GM12878 (cell line): ENCODE data around the gene PDE6D. TPM values are rescaled to one million over a fixed set of nuclear protein-coding genes. Genes with fewer than 3 reads are reported as not detected.

Source experiments
- ATAC-seq: fragments of 200-7000 bp; cut with Tn5 transposase; 3 replicates; pipeline ENCODE4 v1.9.1; 2020; ENCODE audit warnings: mild to moderate bottlenecking, moderate library complexity
- BruUV-seq: library from RNA; stranded (reverse); fragments of 400-500 nt; replicated peaks from 2 replicates; lab custom pipeline; 2021; lab: Mats Ljungman, UMichigan
- CTCF ChIA-PET: fragments of 300-600 bp; sonication (Branson Sonifier 250); formaldehyde crosslinking; extraction: SDS; loops from one replicate; lab custom pipeline; 2021; ENCODE audit warnings: inconsistent platforms; lab: Yijun Ruan, JAX
- POLR2A ChIA-PET: fragments of 350-600 bp; formaldehyde crosslinking; extraction: SDS; loops from one replicate; lab custom pipeline; 2021; ENCODE audit warnings: inconsistent platforms; lab: Charles Lee
- RAD21 ChIA-PET: fragments of 300-600 bp; sonication (Branson Sonifier 250); formaldehyde crosslinking; loops from one replicate; lab custom pipeline; 2023; ENCODE audit warnings: antibody characterized with exemption; ENCODE audit not compliant: unreplicated experiment; lab: Charles Lee
- SMC1A ChIA-PET: fragments of 300-600 bp; sonication (Branson Sonifier 250); formaldehyde crosslinking; loops from one replicate; lab custom pipeline; 2023; ENCODE audit not compliant: unreplicated experiment, uncharacterized antibody; lab: Charles Lee
- DNase-seq: peaks from one replicate; pipeline ENCODE4 v3.0.0-alpha.2; 2011; ENCODE audit warnings: low read depth, low spot score
- FAIRE-seq: peaks from 3 replicates; lab custom pipeline; 2011; peaks lifted over from hg19 to GRCh38; lab: Jason Lieb, UNC
- H2AFZ ChIP-seq: 2 replicates; pipeline ENCODE4 v1.6.0; 2011; ENCODE audit warnings: low read depth, low read length, control low read depth; ENCODE audit not compliant: control insufficient read depth
- H3K27ac ChIP-seq: 2 replicates; pipeline ENCODE4 v1.5.1; 2011; ENCODE audit warnings: control low read depth; ENCODE audit not compliant: control insufficient read depth, insufficient read depth
- H3K27me3 ChIP-seq, 2 experiments: replicated peaks in 1 of 2; 2 replicates each; pipeline versions ENCODE4 v1.6.0 to v1.6.1; 2011; ENCODE audit warnings: low read length in 1 of 2; ENCODE audit not compliant: control insufficient read depth in 2 of 2, insufficient read depth in 2 of 2
- H3K36me3 ChIP-seq, 2 experiments: 2 replicates each; pipeline ENCODE4 v1.5.1; 2011; ENCODE audit warnings: low read length in 1 of 2; ENCODE audit not compliant: control insufficient read depth in 2 of 2, insufficient read depth in 2 of 2
- H3K4me1 ChIP-seq: 2 replicates; pipeline ENCODE4 v1.6.1; 2011; ENCODE audit warnings: mild to moderate bottlenecking, low read length, moderate library complexity, mixed read lengths; ENCODE audit not compliant: control insufficient read depth, insufficient read depth
- H3K4me2 ChIP-seq: 2 replicates; pipeline ENCODE4 v1.6.0; 2011; ENCODE audit warnings: control low read depth; ENCODE audit not compliant: control insufficient read depth, insufficient read depth
- H3K4me3 ChIP-seq: fragments of 200-600 bp; sonication (generic); 2 replicates; pipeline ENCODE4 v1.5.1; 2016
- H3K79me2 ChIP-seq: 2 replicates; pipeline ENCODE4 v1.6.0; 2011; ENCODE audit warnings: low read length; ENCODE audit not compliant: control insufficient read depth, insufficient read depth
- H3K9ac ChIP-seq: 2 replicates; pipeline ENCODE4 v1.8.0; 2011; ENCODE audit warnings: low read length, control low read depth, mixed read lengths; ENCODE audit not compliant: control insufficient read depth, insufficient read depth
- H3K9me3 ChIP-seq: replicated peaks from 3 replicates; pipeline ENCODE4 v1.5.1; 2011; ENCODE audit warnings: mild to moderate bottlenecking, low read length; ENCODE audit not compliant: control insufficient read depth, insufficient read depth
- H4K20me1 ChIP-seq: 2 replicates; pipeline ENCODE4 v1.6.0; 2011; ENCODE audit not compliant: control insufficient read depth, insufficient read depth
- CBFB ChIP-seq: IDR thresholded peaks from 2 replicates; pipeline ENCODE4 v1.6.1; 2016; ENCODE audit warnings: antibody characterized with exemption, low read depth
- MXI1 ChIP-seq: fragments of 150-350 bp; IDR thresholded peaks from 2 replicates; pipeline ENCODE4 v1.6.1; 2011; ENCODE audit warnings: low read depth, mild to moderate bottlenecking, inconsistent platforms, low read length, improper control_type of control experiment
- SIX5 ChIP-seq: IDR thresholded peaks from 2 replicates; pipeline ENCODE4 v1.6.1; 2011; ENCODE audit warnings: mild to moderate bottlenecking, low read depth, low read length, moderate library complexity; ENCODE audit not compliant: severe bottlenecking
- ZBED1 ChIP-seq: IDR thresholded peaks from 2 replicates; pipeline ENCODE4 v1.6.1; 2016; ENCODE audit warnings: borderline replicate concordance
- ZBTB4 ChIP-seq: fragments of 450-650 bp; formaldehyde crosslinking; IDR thresholded peaks from 2 replicates; pipeline ENCODE4 v1.4.0; 2022; ENCODE audit warnings: mild to moderate bottlenecking, moderate library complexity
- in situ Hi-C: fragments of 300-500 bp; cut with MboI; formaldehyde crosslinking; loops from 9 replicates; pipeline ENCODE4 v1.14.3; 2018; ENCODE audit warnings: mixed read lengths
- intact Hi-C: fragments of 100-400 bp; cut with micrococcal nuclease; formaldehyde crosslinking; loops from one replicate; pipeline ENCODE4 v1.14.2; 2022; ENCODE audit not compliant: unreplicated experiment
- polyA plus RNA-seq, 11 experiments: library from polyadenylated mRNA; depleted of rRNA in 4 of 11; unstranded in 6 of 11; stranded (reverse) in 5 of 11; fragments of >200 nt; fragmentation: Nextera tagmentation in 4 of 11; fragmentation: Illumina TruSeq in 1 of 11; extraction: Ambion mirVana in 4 of 11; extraction: Trizol in 1 of 11; gene quantifications; 1 replicate in 1 of 11; 2 replicates in 10 of 11; pipeline versions ENCODE4 v1.2.1 to v1.2.3, GENCODE V29; 2011 to 2016; ENCODE audit warnings: inconsistent platforms in 2 of 11, missing spikeins in 2 of 11, low read depth in 1 of 11
- total RNA-seq, 4 experiments: library from RNA; depleted of rRNA in 3 of 4; stranded (reverse); fragments of >200 nt in 3 of 4; fragmentation: Illumina TruSeq in 1 of 4; extraction: Trizol in 1 of 4; gene quantifications; 2 replicates each; pipeline versions ENCODE4 v1.2.1 to v1.2.3, GENCODE V29; 2013 to 2021

PDE6D gene
- total and polyA plus RNA-seq, 10 of the 15 experiments (the other 5 are each of a cell fraction or from before 2014, with no cell fraction given), result 8.2 to 69.4 (median 56.2) TPM

DNA sequence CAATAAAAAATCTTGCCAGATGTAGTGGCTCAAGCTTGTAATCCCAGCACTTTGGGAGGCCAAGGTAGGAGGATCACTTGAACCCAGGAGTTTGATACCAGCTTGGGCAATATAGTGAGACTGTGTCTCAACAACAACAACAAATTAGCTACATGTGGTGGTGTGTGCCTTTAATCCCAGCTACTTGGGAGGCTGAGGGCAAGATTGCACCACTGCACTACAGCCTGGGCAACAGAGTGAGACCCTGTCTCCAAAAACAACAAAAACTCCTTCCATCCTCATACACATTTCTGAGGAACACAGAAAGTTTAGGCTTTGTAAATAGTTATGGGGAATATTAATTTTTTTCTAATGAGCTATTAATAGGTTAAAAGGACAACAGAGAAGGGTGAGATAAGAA, 17.0 kb downstream of the PDE6D start:
- Histone ChIP-seq H3K4me1 (peaks cover 15% of the 10 kb centered on the region), H2AFZ (no peak overlapping the region), H3K27ac (no peak overlapping the region), H3K4me3 (no peak overlapping the region), H3K9ac (no peak overlapping the region), H4K20me1 (no peaks in the 10 kb centered on the region), H3K79me2 (no peaks in the 10 kb centered on the region), H3K9me3 (no peaks in the 10 kb centered on the region), H3K4me2 (no peak overlapping the region), H3K27me3 (no peaks in the 10 kb centered on the region), H3K36me3 (no peaks in the 10 kb centered on the region; a peak in 1 of 4 replicates)
- FAIRE-seq, result no peak
- ChIA-PET RAD21 (no interaction called here), SMC1A (interaction anchor here (1.3 to 1.8 kb wide), 2 partner anchors 9 to 43 kb away, joined by 4 read pairs; no protein-coding TSS in a partner anchor), POLR2A (interaction anchor here (0.5 to 0.6 kb wide), 2 partner anchors 25 to 45 kb away, joined by 3 read pairs; no protein-coding TSS in a partner anchor), CTCF (interaction anchor here (0.5 to 1.8 kb wide), 5 partner anchors 12 to 89 kb away, joined by 3 to 6 read pairs (median 5); no protein-coding TSS in a partner anchor)
- intact Hi-C loops (no loop called here), in situ Hi-C loops (no loop called here)
- BruUV-seq, result no TSS peak
- TF ChIP-seq SIX5, result no peak
- TF ChIP-seq CBFB, result no peak
- no peak for TF ChIP-seq ZBTB4 (CRISPR knock-in tag)
- no peak for TF ChIP-seq MXI1
- no peak for TF ChIP-seq ZBED1
- DNase-seq, result no peak
- no peak for ATAC-seq
